Fibroblast of skin of left biceps (primary cell): Measurements from ENCODE around the gene TM9SF1.

Experiments
- DNase-seq, 2 experiments: peaks; one replicate each; pipeline ENCODE4 v3.0.0-alpha.2; 2013; ENCODE audit warnings: low read depth in 2 of 2

Gene TM9SF1

GRCh38 chr14:24196071-24197055, 1.1 kb upstream of the TM9SF1 start:
- DNase-seq, result no peak

GRCh38 chr14:24194873-24195185, 412 bp downstream of the TM9SF1 start:
- DNase-seq, result no peak

- no peak for DNase-seq
Measured at GRCh38 chr14:24194186-24194872, 912 bp downstream of the TM9SF1 start.

GRCh38 chr14:24192933-24193332, 2.3 kb downstream of the TM9SF1 start:
- no peak for DNase-seq

- no peak for DNase-seq
Measured at GRCh38 chr14:24190416-24190815, 4.8 kb downstream of the TM9SF1 start.

- DNase-seq, result no peak
Measured at GRCh38 chr14:24189460-24189859, 5.8 kb downstream of the TM9SF1 start.

GRCh38 chr14:24189059-24189375, 6.2 kb downstream of the TM9SF1 start:
- DNase-seq, result no peak

- peak; percentile 93 for DNase-seq
Measured at GRCh38 chr14:24188251-24189058, 6.8 kb downstream of the TM9SF1 start, which contains the start of gene IPO4. Gene IPO4 (minus strand): TSS chr14:24188816. CDS start chr14:24188787, 29 bp downstream.

- DNase-seq, result no peak
Measured at GRCh38 chr14:24187539-24187915, 7.7 kb downstream of the TM9SF1 start.

GRCh38 chr14:24186831-24187538, 8.3 kb downstream of the TM9SF1 start:
- no peak for DNase-seq

GRCh38 chr14:24185741-24186140, 9.5 kb downstream of the TM9SF1 start:
- no peak for DNase-seq

- DNase-seq, result no peak
Measured at GRCh38 chr14:24185026-24185425, 10.2 kb downstream of the TM9SF1 start.

GRCh38 chr14:24184104-24184970, 10.9 kb downstream of the TM9SF1 start:
- DNase-seq, result no peak

- DNase-seq, result no peak
Measured at GRCh38 chr14:24183014-24183481, 12.2 kb downstream of the TM9SF1 start.

- no peak for DNase-seq
Measured at GRCh38 chr14:24182110-24182882, 12.9 kb downstream of the TM9SF1 start.

- no peak for DNase-seq
Measured at GRCh38 chr14:24181371-24182077, 13.7 kb downstream of the TM9SF1 start.

- DNase-seq, result no peak
Measured at GRCh38 chr14:24179961-24180796, 15.1 kb downstream of the TM9SF1 start.

GRCh38 chr14:24179294-24179960, 15.8 kb downstream of the TM9SF1 start:
- DNase-seq, result no peak
